ENCODE data around the gene REPIN1. TPM values are rescaled to one million over a fixed set of nuclear protein-coding genes. Genes with fewer than 3 reads are reported as not detected.

Gene REPIN1
- total RNA-seq, 1 experiment from 2014 or later: 106 TPM

GRCh38 chr7:150406567-150407421 lies 38.2 kb downstream of the REPIN1 start:
- Histone ChIP-seq H2AFZ (ENCODE audit: low read length) (no peak overlapping the region), H4K20me1 (ENCODE audit: control insufficient read depth, insufficient read depth, insufficient read length) (no peaks in the 10 kb centered on the region), H3K14ac (ENCODE audit: insufficient read depth, low read length) (no peak overlapping the region), H4K5ac (ENCODE audit: insufficient read length, low read depth, low read length) (no peak overlapping the region), H3K79me2 (ENCODE audit: insufficient read depth, low read length) (no peaks in the 10 kb centered on the region), H3K4me1 (ENCODE audit: insufficient read depth, low read length) (peaks cover 23% of the 10 kb centered on the region; the same call in 1 of the 2 replicates), H3K4ac (ENCODE audit: low read depth, low read length) (no peak overlapping the region), H3K9ac (ENCODE audit: extremely low read depth, insufficient read length, low read length) (no peak overlapping the region), H4K8ac (replicated peaks; ENCODE audit: insufficient read length, low read depth, low read length) (no peak overlapping the region), H3K4me2 (ENCODE audit: insufficient read depth, insufficient read length, low read length) (peak overlapping the region; percentile 62), H2BK15ac (ENCODE audit: low read depth, low read length) (no peak overlapping the region), H3K79me1 (ENCODE audit: insufficient read depth, low read depth, low read length, poor library complexity, severe bottlenecking) (no peaks in the 10 kb centered on the region), H2BK5ac (ENCODE audit: insufficient read length, low read length) (no peak overlapping the region), H3K23ac (ENCODE audit: insufficient read length, low read depth, low read length) (no peak overlapping the region), H2BK120ac (ENCODE audit: low read depth, low read length, poor library complexity, severe bottlenecking) (no peak overlapping the region), H2AK5ac (ENCODE audit: insufficient read length, low read length) (no peak overlapping the region), H2BK20ac (ENCODE audit: low read depth, low read length, poor library complexity, severe bottlenecking) (no peak overlapping the region), H3K9me3 (ENCODE audit: control insufficient read depth, low read depth, low read length) (no peaks in the 10 kb centered on the region), H3K23me2 (ENCODE audit: insufficient read length, low read depth, low read length, poor library complexity, severe bottlenecking) (peaks cover 8% of the 10 kb centered on the region), H2BK12ac (ENCODE audit: insufficient read length, low read depth, low read length) (no peak overlapping the region), H3K27me3 (ENCODE audit: insufficient read depth, low read length) (no peaks in the 10 kb centered on the region), H3K18ac (ENCODE audit: insufficient read length, low read depth, low read length) (peak overlapping the region; percentile 36), H3K56ac (ENCODE audit: insufficient read length, low read depth, low read length) (no peak overlapping the region), H4K91ac (ENCODE audit: insufficient read length, low read depth, low read length) (no peak overlapping the region), H3K27ac (ENCODE audit: insufficient read length, low read depth, low read length) (no peak overlapping the region), H3T11ph (ENCODE audit: low read length) (no peak overlapping the region)
- WGBS (ENCODE audit: extremely low coverage, insufficient read length, low lambda C conversion rate): no CpG with 5 or more reads among the region's 10 CpGs
- TF ChIP-seq CTCF (conservative IDR thresholded peaks at IDR 0.05): no peak
- H3K4me1 Mint-ChIP-seq: peaks cover 48% of the 10 kb centered on the region in 2 experiments
- H3K27ac Mint-ChIP-seq: peak overlapping the region; percentile 38 to 95 (median 93); a peak in 6 of 7 replicates
- peak overlapping the region; percentile 73 to 92 for H3K4me3 Mint-ChIP-seq
- H3K9me3 Mint-ChIP-seq: no peaks in the 10 kb centered on the region
- no peaks in the 10 kb centered on the region; the same call in 1 of the 2 replicates for H3K27me3 Mint-ChIP-seq (ENCODE audit: low read depth)
- peaks cover 14 to 36% (median 36%) of the 10 kb centered on the region in 3 experiments for H3K36me3 Mint-ChIP-seq (ENCODE audit: insufficient read depth in 1 of 3, low read depth in 3 of 3)
- DNase-seq: no peak

All from H9 (cell line).